Thyroid gland (tissue), 4 donors: ENCODE measurements around the gene VPS33A.

Experiments
- CTCF ChIP-seq, 6 experiments: fragments of 200-600 bp in 3 of 6; fragments of 450-650 bp in 3 of 6; sonication (generic) in 3 of 6; IDR thresholded peaks; one replicate each; pipeline ENCODE4 v1.5.1; 2016 to 2019; ENCODE audit warnings: antibody characterized with exemption in 6 of 6, mild to moderate bottlenecking in 2 of 6, inconsistent platforms in 1 of 6, moderate library complexity in 1 of 6
- POLR2A ChIP-seq, 2 donors: fragments of 450-650 bp; IDR thresholded peaks; one replicate each; pipeline ENCODE4 v1.6.1; 2017; ENCODE audit warnings: antibody characterized with exemption in 2 of 2, mild to moderate bottlenecking in 2 of 2, moderate library complexity in 1 of 2

- no peak for TF ChIP-seq POLR2A (IDR thresholded peaks at IDR 0.05)
- TF ChIP-seq CTCF (IDR thresholded peaks at IDR 0.05), result no peak
Observed at GRCh38 chr12:122226366-122227125, 39.7 kb downstream of the VPS33A start.
